AG10803 (cell line): ENCODE results near the gene OBSCN.

ENCODE experiments used
- DNase-seq: peaks from one replicate; pipeline ENCODE4 v3.0.0; 2010; ENCODE audit warnings: low read depth
- H3K4me3 ChIP-seq: 2 replicates; pipeline ENCODE4 v1.5.1; 2011; ENCODE audit warnings: mild to moderate bottlenecking, low read length, control low read depth
- TF ChIP-seq, protein P1 (sequence below): conservative IDR thresholded peaks from 2 replicates; pipeline ENCODE4 v1.5.1; 2011; ENCODE audit warnings: mild to moderate bottlenecking, low read length, control low read depth, inconsistent platforms

OBSCN gene

DNA sequence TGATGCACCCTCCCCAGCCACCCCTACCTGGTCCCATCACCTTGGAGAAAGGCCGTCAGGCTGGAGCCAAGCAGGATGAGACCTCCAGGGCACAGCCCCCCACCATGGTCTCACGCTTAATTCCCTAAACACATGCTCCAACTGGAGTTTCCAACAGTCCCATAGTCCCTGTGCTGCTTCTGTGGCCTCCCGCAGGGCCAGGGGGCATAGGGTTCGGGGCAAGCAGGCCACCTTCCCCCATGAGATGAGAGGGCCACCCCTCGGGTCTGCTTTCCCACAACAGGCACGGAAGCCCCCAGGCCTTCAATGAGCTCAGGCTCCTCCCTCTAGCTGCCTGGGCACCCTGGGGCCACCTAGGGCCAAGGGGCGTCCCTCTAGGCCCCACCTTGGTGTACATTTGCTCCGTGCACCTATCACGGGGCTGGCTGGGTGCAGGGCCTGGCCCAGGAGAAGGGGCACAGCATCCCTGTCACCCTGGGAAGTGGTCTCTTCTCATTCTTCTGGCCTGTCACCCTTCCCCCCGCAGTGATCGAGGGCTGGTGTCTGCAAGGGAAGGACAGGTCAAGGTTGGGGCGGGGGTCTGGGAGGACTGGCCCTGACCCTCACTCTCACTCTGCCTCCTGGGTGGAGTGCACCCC is 156.3 kb downstream of the OBSCN start:
- DNase-seq = no peak
- no peak overlapping the region for H3K4me3 ChIP-seq
- TF ChIP-seq, protein P1, sequence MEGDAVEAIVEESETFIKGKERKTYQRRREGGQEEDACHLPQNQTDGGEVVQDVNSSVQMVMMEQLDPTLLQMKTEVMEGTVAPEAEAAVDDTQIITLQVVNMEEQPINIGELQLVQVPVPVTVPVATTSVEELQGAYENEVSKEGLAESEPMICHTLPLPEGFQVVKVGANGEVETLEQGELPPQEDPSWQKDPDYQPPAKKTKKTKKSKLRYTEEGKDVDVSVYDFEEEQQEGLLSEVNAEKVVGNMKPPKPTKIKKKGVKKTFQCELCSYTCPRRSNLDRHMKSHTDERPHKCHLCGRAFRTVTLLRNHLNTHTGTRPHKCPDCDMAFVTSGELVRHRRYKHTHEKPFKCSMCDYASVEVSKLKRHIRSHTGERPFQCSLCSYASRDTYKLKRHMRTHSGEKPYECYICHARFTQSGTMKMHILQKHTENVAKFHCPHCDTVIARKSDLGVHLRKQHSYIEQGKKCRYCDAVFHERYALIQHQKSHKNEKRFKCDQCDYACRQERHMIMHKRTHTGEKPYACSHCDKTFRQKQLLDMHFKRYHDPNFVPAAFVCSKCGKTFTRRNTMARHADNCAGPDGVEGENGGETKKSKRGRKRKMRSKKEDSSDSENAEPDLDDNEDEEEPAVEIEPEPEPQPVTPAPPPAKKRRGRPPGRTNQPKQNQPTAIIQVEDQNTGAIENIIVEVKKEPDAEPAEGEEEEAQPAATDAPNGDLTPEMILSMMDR = no peak

DNA sequence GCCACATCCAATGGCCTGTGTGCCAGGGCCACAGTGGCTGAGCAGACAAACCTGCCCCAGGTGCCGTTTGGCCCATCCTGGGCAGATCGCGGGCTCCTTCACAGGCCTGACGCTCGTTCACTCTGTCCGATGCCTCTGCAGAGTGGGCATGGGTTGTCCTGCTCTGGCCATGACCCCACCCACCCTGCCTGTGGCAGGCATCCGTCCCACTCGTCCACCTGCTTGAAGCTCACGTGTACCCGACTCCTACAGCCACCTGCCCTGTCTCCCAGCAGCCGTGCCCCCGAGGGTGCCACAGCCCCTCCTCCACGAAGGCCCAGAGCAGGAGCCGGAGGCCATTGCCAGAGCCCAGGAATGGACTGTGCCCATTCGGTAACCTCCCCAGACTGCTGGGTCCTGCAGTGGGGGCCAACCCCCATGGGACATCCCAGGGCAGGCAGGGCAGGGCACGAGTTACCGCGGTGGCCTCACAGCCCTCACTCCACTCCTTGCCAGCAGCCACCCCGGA is 156.9 kb downstream of the OBSCN start:
- H3K4me3 ChIP-seq = no peak overlapping the region
- TF ChIP-seq, protein P1 = no peak
- no peak for DNase-seq

GRCh38 chr1:228365271-228366061 is 157.6 kb downstream of the OBSCN start:
- no peak for DNase-seq
- TF ChIP-seq, protein P1 = no peak
- no peak overlapping the region for H3K4me3 ChIP-seq

GRCh38 chr1:228366062-228366865 is 158.4 kb downstream of the OBSCN start:
- H3K4me3 ChIP-seq = no peak overlapping the region
- no peak for DNase-seq
- TF ChIP-seq, protein P1 = no peak

DNA sequence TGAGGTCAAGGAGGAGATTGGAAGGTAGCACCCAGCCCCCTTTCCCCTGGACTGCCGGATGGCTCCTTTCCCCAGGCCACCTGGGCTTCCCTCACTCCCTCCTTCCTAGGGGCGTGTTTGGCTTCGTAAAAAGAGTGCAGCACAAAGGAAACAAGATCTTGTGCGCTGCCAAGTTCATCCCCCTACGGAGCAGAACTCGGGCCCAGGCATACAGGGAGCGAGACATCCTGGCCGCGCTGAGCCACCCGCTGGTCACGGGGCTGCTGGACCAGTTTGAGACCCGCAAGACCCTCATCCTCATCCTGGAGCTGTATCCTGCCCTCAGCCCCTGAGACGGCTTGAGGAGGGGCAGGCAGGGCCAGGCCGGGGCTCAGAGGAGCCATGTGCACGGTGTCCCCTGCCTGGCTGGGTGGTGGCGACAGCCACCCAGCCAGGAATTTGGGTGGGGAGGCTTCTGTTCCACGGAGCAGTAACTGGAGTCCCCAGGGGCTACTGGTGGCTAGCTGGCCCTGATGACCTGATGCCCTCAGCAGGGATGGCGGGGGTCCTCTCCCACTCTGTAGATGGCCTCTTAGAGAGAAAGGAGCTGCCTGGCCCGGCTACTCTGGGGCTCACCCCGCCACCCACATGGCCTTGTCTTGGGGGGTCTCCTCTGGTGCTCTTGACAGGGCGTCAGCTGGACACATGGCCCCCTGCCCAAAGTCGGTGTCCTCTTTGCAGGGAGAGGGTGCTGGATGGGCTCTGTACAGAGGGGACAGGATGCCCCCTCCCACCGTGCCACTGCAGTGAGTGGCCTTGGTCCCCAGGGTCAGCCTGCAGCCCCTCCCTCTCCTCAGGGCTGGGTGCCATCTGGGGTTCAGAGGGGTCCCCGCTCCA is 159.3 kb downstream of the OBSCN start:
- no peak overlapping the region for H3K4me3 ChIP-seq
- TF ChIP-seq, protein P1 = no peak
- DNase-seq = no peak

DNA sequence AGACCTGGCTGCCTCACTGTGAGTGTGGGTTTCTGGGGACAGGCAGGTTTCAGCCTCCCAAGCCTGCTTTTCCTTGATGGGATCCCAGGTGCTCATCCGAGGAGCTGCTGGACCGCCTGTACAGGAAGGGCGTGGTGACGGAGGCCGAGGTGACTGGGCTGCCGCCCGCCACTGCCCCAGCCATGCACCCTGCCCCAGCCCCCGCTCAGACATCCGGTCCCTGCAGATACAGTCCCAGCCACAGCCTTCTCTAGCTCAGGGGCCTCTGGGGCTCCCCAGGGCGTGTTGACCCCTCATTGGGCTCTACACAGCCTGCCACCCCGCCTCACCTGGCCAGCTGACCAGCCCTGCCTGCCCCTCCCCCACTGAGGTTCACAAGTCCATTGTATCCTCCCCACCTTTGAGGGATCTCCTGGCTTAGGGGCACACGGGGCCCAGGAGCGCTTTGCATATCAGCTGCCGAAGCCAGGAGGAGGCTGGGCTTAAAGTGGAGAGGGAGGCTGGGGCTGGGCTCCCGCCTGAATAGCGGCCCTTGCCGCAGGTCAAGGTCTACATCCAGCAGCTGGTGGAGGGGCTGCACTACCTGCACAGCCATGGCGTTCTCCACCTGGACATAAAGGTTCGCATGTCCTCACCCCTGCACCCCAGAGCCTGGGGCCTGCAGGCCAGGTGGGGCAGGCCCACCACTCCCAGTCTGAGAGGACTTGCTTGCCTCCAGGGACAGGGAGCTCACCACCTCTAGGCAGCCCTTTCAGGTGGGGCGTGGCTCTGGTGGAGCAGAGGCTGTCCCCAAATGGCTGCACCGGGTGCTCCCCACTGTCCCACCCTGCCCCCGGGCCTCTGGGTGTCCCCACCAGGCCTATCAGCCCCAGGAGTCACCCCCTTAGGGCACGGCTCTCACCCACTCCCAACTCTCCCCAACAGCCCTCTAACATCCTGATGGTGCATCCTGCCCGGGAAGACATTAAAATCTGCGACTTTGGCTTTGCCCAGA is 160.3 kb downstream of the OBSCN start:
- TF ChIP-seq, protein P1 = no peak
- no peak overlapping the region for H3K4me3 ChIP-seq
- no peak for DNase-seq
